Dendritic cell treated with granulocyte-macrophage colony-stimulating factor and Interleukin-4, amounts not matched to agents 40 ng/mL and 50 ng/mL, for 4 days (primary cell): ENCODE data around the gene HACD2.

Experiments used
- H3K27ac Mint-ChIP-seq: one replicate; pipeline ENCODE4 v1.8.0; 2022; ENCODE audit warnings: mild to moderate bottlenecking, mixed read lengths
- H3K27me3 Mint-ChIP-seq: one replicate; pipeline ENCODE4 v1.8.0; 2022; ENCODE audit warnings: mild to moderate bottlenecking, mixed read lengths
- H3K36me3 Mint-ChIP-seq: one replicate; pipeline ENCODE4 v1.8.0; 2022; ENCODE audit warnings: low read depth, mixed read lengths
- H3K4me1 Mint-ChIP-seq: one replicate; pipeline ENCODE4 v1.8.0; 2022; ENCODE audit warnings: low read depth, mixed read lengths
- H3K4me3 Mint-ChIP-seq: one replicate; pipeline ENCODE4 v1.8.0; 2022; ENCODE audit warnings: mild to moderate bottlenecking, moderate library complexity, mixed read lengths
- H3K9me3 Mint-ChIP-seq: one replicate; pipeline ENCODE4 v1.8.0; 2022; ENCODE audit warnings: mixed read lengths
- intact Hi-C: fragments of 100-400 bp; cut with micrococcal nuclease; formaldehyde crosslinking; loops from one replicate; pipeline ENCODE4 v1.15.0; 2022

The HACD2 gene

GRCh38 chr3:123485551-123485950 lies 99.3 kb downstream of the HACD2 start:
- Mint-ChIP-seq H3K4me1 (peaks cover 6% of the 10 kb centered on the region), H3K36me3 (peaks cover 4% of the 10 kb centered on the region), H3K27ac (no peak overlapping the region), H3K27me3 (peaks cover 3% of the 10 kb centered on the region), H3K4me3 (no peak overlapping the region), H3K9me3 (no peaks in the 10 kb centered on the region)
- intact Hi-C loops = no loop called here

- Mint-ChIP-seq H3K27ac (no peak overlapping the region), H3K36me3 (no peaks in the 10 kb centered on the region), H3K4me3 (no peak overlapping the region), H3K27me3 (peaks cover 3% of the 10 kb centered on the region), H3K4me1 (peaks cover 6% of the 10 kb centered on the region), H3K9me3 (no peaks in the 10 kb centered on the region)
- intact Hi-C loops = no loop called here
These were observed 101.7 kb downstream of the HACD2 start for GRCh38 chr3:123483146-123483545.

DNA sequence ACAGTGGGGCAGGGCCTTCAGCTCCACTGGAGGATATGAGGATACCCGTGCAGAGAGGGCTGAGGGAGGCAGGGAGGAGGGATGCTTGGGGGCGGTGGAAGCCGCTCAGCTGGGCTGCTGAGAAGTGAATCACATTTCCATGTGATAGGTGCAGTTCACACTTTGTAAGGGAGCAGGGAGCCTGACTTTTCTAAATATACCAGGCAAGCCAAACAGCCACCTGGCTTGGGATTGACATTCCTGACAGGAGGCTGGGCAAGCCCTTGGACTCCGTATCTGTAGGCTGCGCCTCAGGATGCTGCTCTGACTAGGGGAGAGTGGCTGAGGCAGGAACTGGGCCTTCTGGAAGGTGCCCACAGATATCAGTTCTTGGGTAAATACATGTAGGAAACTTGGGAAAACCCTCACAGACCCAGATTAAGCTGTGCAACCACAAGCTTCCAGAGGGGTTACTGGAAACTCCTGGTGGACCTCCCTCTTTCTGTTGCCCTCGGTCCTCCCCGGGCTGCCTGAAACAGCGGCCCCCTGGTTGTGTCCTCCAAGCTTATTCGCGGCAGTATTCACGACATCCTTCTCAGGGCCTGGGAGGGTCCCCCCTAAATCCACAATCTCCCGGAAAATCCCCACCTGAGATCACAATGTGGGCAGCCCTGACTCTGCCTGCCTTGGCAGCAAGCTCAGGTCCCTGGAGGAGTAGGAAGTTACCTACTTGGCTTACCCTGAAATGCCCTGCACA lies 103.0 kb downstream of the HACD2 start:
- H3K27me3 Mint-ChIP-seq = peaks cover 5% of the 10 kb centered on the region
- H3K36me3 Mint-ChIP-seq = no peaks in the 10 kb centered on the region
- intact Hi-C loops = no loop called here
- no peak overlapping the region for H3K27ac Mint-ChIP-seq
- no peak overlapping the region for H3K4me3 Mint-ChIP-seq
- H3K4me1 Mint-ChIP-seq = no peaks in the 10 kb centered on the region
- H3K9me3 Mint-ChIP-seq = no peaks in the 10 kb centered on the region

- H3K4me1 Mint-ChIP-seq = no peaks in the 10 kb centered on the region
- no peaks in the 10 kb centered on the region for H3K36me3 Mint-ChIP-seq
- no peak overlapping the region for H3K27ac Mint-ChIP-seq
- H3K4me3 Mint-ChIP-seq = no peak overlapping the region
- intact Hi-C loops = no loop called here
- H3K9me3 Mint-ChIP-seq = no peaks in the 10 kb centered on the region
- H3K27me3 Mint-ChIP-seq = peaks cover 5% of the 10 kb centered on the region
These were observed 103.8 kb downstream of the HACD2 start for GRCh38 chr3:123481071-123481470.

DNA sequence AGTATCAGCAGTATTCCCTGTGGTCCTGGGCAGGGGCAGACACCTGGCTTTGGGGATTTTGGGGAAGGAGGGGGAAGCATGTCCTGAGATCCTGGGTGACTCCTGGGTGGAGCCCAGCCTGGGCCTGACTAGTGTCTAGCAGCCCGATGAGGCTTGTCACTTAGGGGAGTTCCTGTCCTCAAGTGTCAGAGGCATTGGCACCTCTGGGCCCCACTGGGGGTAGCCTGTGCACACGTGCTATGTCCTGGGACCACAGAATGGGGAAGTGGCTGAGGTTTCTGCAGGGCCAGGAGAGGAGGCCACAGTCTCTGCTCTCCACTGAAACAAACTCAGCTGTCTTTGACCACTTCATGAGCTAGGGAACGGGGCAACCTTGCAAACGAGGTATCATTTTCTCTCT lies 104.4 kb downstream of the HACD2 start:
- Mint-ChIP-seq H3K27me3 (peaks cover 9% of the 10 kb centered on the region), H3K36me3 (no peaks in the 10 kb centered on the region), H3K27ac (no peak overlapping the region), H3K9me3 (no peaks in the 10 kb centered on the region), H3K4me3 (no peak overlapping the region), H3K4me1 (peaks cover 2% of the 10 kb centered on the region)
- intact Hi-C loops = no loop called here

DNA sequence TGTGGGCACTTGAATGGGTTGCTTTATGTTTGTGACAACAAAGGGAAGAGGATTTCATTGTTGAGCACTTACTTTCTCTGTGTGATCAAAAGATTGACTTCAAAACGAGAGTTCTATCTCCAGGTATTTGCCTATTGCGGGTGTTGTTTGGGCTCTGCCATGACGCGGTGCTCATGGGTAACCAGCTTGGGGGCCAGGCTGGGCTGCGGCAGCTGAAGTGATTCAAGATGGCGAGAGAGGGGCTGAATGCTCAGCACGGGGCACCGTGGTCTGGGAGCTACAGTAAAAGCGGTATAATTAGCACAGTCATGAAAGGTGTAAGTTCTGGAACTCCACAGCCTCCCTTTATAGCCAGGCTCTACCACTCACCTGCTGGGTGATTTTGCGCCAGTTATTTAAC lies 105.0 kb downstream of the HACD2 start:
- H3K27me3 Mint-ChIP-seq = peaks cover 11% of the 10 kb centered on the region
- H3K9me3 Mint-ChIP-seq = no peaks in the 10 kb centered on the region
- H3K4me3 Mint-ChIP-seq = no peak overlapping the region
- intact Hi-C loops = no loop called here
- peaks cover 7% of the 10 kb centered on the region for H3K4me1 Mint-ChIP-seq
- H3K36me3 Mint-ChIP-seq = no peaks in the 10 kb centered on the region
- no peak overlapping the region for H3K27ac Mint-ChIP-seq

DNA sequence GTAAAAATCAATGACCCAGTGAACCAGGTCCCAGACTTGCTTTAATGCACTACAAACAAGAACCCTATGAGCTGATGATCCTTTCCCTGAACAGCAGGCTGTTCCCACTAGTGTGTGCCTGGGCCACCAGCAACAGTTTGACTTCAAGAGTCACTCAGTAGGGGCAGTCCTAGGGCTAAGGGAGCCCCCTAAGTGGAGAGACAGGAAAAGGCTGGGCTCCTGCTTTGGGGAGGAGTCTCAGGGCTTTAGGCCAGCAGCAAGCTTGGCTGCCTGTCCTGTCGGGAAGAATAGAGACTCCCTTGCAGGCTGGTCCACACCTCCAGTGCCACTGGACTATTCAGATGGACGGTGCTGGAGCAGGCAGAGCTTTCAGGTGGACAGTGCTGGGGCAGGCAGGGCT lies 106.5 kb downstream of the HACD2 start:
- no peak overlapping the region for H3K4me3 Mint-ChIP-seq
- H3K4me1 Mint-ChIP-seq = peaks cover 7% of the 10 kb centered on the region
- intact Hi-C loops = no loop called here
- H3K36me3 Mint-ChIP-seq = no peaks in the 10 kb centered on the region
- no peak overlapping the region for H3K27ac Mint-ChIP-seq
- H3K9me3 Mint-ChIP-seq = no peaks in the 10 kb centered on the region
- H3K27me3 Mint-ChIP-seq = peaks cover 16% of the 10 kb centered on the region

- no peaks in the 10 kb centered on the region for H3K36me3 Mint-ChIP-seq
- no peak overlapping the region for H3K27ac Mint-ChIP-seq
- H3K9me3 Mint-ChIP-seq = no peaks in the 10 kb centered on the region
- intact Hi-C loops = no loop called here
- peaks cover 7% of the 10 kb centered on the region for H3K4me1 Mint-ChIP-seq
- H3K4me3 Mint-ChIP-seq = no peak overlapping the region
- peaks cover 16% of the 10 kb centered on the region for H3K27me3 Mint-ChIP-seq
These were observed 107.7 kb downstream of the HACD2 start for GRCh38 chr3:123476967-123477750.

GRCh38 chr3:123475786-123476185 lies 109.1 kb downstream of the HACD2 start:
- peaks cover 7% of the 10 kb centered on the region for H3K4me1 Mint-ChIP-seq
- no peaks in the 10 kb centered on the region for H3K36me3 Mint-ChIP-seq
- no peaks in the 10 kb centered on the region for H3K9me3 Mint-ChIP-seq
- peaks cover 16% of the 10 kb centered on the region for H3K27me3 Mint-ChIP-seq
- H3K27ac Mint-ChIP-seq = no peak overlapping the region
- H3K4me3 Mint-ChIP-seq = no peak overlapping the region
- intact Hi-C loops = no loop called here

DNA sequence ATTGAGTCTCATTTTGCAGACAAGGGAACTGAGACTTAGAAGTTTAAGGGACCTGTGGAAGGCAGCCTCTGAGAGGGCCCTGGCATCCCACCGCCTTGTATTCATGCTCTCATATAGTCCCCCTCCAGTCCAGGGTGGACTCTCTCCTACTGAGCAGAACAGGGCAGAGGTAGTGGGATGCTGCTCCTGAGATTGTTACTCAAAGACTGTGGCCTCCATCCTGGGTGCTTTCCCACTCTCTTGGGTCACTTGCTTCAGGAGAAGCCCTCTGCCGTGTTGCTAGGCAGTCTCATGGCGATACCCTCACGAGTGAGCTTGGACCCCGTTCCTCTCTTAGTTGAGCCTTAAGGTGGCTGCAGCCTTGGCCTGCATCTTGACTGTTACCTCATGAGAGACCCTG lies 113.7 kb downstream of the HACD2 start:
- intact Hi-C loops = no loop called here
- H3K4me1 Mint-ChIP-seq = peaks cover 7% of the 10 kb centered on the region
- H3K27ac Mint-ChIP-seq = no peak overlapping the region
- no peaks in the 10 kb centered on the region for H3K36me3 Mint-ChIP-seq
- H3K9me3 Mint-ChIP-seq = no peaks in the 10 kb centered on the region
- H3K27me3 Mint-ChIP-seq = peaks cover 18% of the 10 kb centered on the region
- no peak overlapping the region for H3K4me3 Mint-ChIP-seq

DNA sequence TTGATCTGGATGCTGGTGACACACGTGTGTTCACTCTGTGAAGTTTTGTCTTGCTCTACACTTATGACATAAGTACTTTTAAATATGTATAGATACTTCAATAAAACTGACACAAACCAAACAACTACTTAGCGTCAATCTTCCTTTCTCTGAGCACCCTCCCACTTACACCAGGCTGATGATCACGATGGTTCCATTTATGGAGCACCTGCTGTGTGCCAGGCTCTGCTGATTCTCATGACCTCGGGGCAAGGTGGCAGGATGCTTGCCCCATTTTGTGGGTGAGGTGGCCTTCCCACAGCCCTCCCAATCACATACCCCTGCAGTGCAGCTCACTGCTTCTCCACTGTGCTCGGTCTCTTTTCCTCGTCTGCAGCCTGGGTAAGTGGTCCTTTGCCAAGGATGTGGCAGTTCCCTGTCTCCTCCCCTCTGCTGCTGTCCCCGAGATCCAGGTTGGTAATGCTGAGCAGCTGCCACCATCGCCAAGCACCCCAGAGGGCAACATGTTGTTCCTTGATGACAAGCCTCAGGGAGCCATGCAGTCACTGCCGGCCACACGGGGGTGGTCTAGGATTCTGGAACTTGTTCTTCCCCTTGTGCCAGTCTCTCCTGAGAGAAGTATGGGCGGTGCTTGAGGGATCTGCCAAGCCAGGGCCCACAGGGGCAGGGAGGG lies 115.4 kb downstream of the HACD2 start:
- H3K4me1 Mint-ChIP-seq = no peaks in the 10 kb centered on the region
- no peaks in the 10 kb centered on the region for H3K36me3 Mint-ChIP-seq
- intact Hi-C loops = no loop called here
- H3K27me3 Mint-ChIP-seq = peaks cover 11% of the 10 kb centered on the region
- H3K9me3 Mint-ChIP-seq = no peaks in the 10 kb centered on the region
- H3K4me3 Mint-ChIP-seq = no peak overlapping the region
- H3K27ac Mint-ChIP-seq = no peak overlapping the region

- no peak overlapping the region for H3K4me3 Mint-ChIP-seq
- H3K27me3 Mint-ChIP-seq = peaks cover 13% of the 10 kb centered on the region
- H3K4me1 Mint-ChIP-seq = no peaks in the 10 kb centered on the region
- intact Hi-C loops = no loop called here
- no peaks in the 10 kb centered on the region for H3K36me3 Mint-ChIP-seq
- no peaks in the 10 kb centered on the region for H3K9me3 Mint-ChIP-seq
- H3K27ac Mint-ChIP-seq = no peak overlapping the region
These were observed 117.8 kb downstream of the HACD2 start for GRCh38 chr3:123467046-123467445.

GRCh38 chr3:123464211-123464610 lies 120.6 kb downstream of the HACD2 start:
- Mint-ChIP-seq H3K36me3 (no peaks in the 10 kb centered on the region), H3K9me3 (no peaks in the 10 kb centered on the region), H3K27ac (no peak overlapping the region), H3K27me3 (peaks cover 13% of the 10 kb centered on the region), H3K4me1 (peaks cover 6% of the 10 kb centered on the region), H3K4me3 (no peak overlapping the region)
- intact Hi-C loops = no loop called here

DNA sequence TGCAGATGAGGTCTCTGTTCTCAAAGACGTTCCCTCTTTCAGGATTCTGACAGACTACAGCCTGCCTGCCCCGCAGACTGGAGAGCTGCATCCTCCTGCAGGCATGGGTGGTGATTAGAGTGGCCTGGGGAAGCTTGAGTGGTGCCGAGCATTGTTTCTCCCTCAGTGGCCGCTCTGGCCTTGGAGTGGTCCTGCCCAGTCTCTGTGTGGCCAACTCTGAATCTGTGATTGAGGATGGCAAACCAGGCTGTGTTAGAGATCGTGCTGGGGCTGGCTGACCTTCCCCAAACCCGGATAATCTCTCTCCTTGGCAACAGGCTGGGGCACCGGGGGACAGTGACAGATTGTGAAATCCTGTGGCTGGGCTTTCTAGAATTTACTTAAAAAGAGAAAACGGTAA lies 125.0 kb downstream of the HACD2 start:
- intact Hi-C loops = no loop called here

More for the DNA sequence above, 125.0 kb downstream of the HACD2 start:
- Mint-ChIP-seq H3K4me1 (peaks cover 11% of the 10 kb centered on the region), H3K27ac (no peak overlapping the region), H3K27me3 (peaks cover 16% of the 10 kb centered on the region), H3K4me3 (no peak overlapping the region), H3K9me3 (no peaks in the 10 kb centered on the region), H3K36me3 (no peaks in the 10 kb centered on the region)
